ENCODE measurements around the gene THAP4.

THAP4 gene

GRCh38 chr2:241629762-241630435 lies 7.1 kb downstream of the THAP4 start:
- peak; percentile 53 for DNase-seq (ENCODE audit: low read depth)
- TF ChIP-seq CTCF (IDR thresholded peaks at IDR 0.05; ENCODE audit: low read depth, low read length): no peak
- TF ChIP-seq MAX (IDR thresholded peaks at IDR 0.05; ENCODE audit: low read depth, low read length): no peak
- no peak for TF ChIP-seq POLR2A (IDR thresholded peaks at IDR 0.05; ENCODE audit: extremely low read depth, insufficient read length)
- no peak for TF ChIP-seq MYC (IDR thresholded peaks at IDR 0.05; ENCODE audit: low read depth, low read length)
- H3K4me3 ChIP-seq (ENCODE audit: low read depth, low read length): no peak overlapping the region

- no peak overlapping the region for H3K4me3 ChIP-seq (ENCODE audit: low read depth, low read length)
- TF ChIP-seq POLR2A (IDR thresholded peaks at IDR 0.05; ENCODE audit: extremely low read depth, insufficient read length): no peak
- no peak for TF ChIP-seq MYC (IDR thresholded peaks at IDR 0.05; ENCODE audit: low read depth, low read length)
- no peak for TF ChIP-seq CTCF (IDR thresholded peaks at IDR 0.05; ENCODE audit: low read depth, low read length)
- no peak for TF ChIP-seq MAX (IDR thresholded peaks at IDR 0.05; ENCODE audit: low read depth, low read length)
- DNase-seq (ENCODE audit: low read depth): no peak
These were observed 9.3 kb downstream of the THAP4 start for GRCh38 chr2:241627675-241628074.

GRCh38 chr2:241620419-241620769 lies 16.6 kb downstream of the THAP4 start:
- DNase-seq (ENCODE audit: low read depth): peak; percentile 54
- no peak for TF ChIP-seq POLR2A (IDR thresholded peaks at IDR 0.05; ENCODE audit: extremely low read depth, insufficient read length)
- TF ChIP-seq MYC (IDR thresholded peaks at IDR 0.05; ENCODE audit: low read depth, low read length): no peak
- no peak overlapping the region for H3K4me3 ChIP-seq (ENCODE audit: low read depth, low read length)

- H3K4me3 ChIP-seq (ENCODE audit: low read depth, low read length): no peak overlapping the region
- no peak for DNase-seq (ENCODE audit: low read depth)
- no peak for TF ChIP-seq POLR2A (IDR thresholded peaks at IDR 0.05; ENCODE audit: extremely low read depth, insufficient read length)
- TF ChIP-seq MAX (IDR thresholded peaks at IDR 0.05; ENCODE audit: low read depth, low read length): no peak
- TF ChIP-seq CTCF (IDR thresholded peaks at IDR 0.05; ENCODE audit: low read depth, low read length): no peak
- no peak for TF ChIP-seq MYC (IDR thresholded peaks at IDR 0.05; ENCODE audit: low read depth, low read length)
These were observed 17.1 kb downstream of the THAP4 start for GRCh38 chr2:241619597-241620418.

GRCh38 chr2:241618829-241619228 lies 18.1 kb downstream of the THAP4 start:
- TF ChIP-seq MYC (IDR thresholded peaks at IDR 0.05; ENCODE audit: low read depth, low read length): no peak
- no peak for TF ChIP-seq CTCF (IDR thresholded peaks at IDR 0.05; ENCODE audit: low read depth, low read length)
- TF ChIP-seq POLR2A (IDR thresholded peaks at IDR 0.05; ENCODE audit: extremely low read depth, insufficient read length): no peak
- no peak for TF ChIP-seq MAX (IDR thresholded peaks at IDR 0.05; ENCODE audit: low read depth, low read length)
- no peak overlapping the region for H3K4me3 ChIP-seq (ENCODE audit: low read depth, low read length)
- DNase-seq (ENCODE audit: low read depth): no peak

GRCh38 chr2:241618296-241618805 lies 18.6 kb downstream of the THAP4 start:
- no peak for TF ChIP-seq CTCF (IDR thresholded peaks at IDR 0.05; ENCODE audit: low read depth, low read length)
- TF ChIP-seq MYC (IDR thresholded peaks at IDR 0.05; ENCODE audit: low read depth, low read length): no peak
- no peak for TF ChIP-seq MAX (IDR thresholded peaks at IDR 0.05; ENCODE audit: low read depth, low read length)
- TF ChIP-seq POLR2A (IDR thresholded peaks at IDR 0.05; ENCODE audit: extremely low read depth, insufficient read length): no peak
- DNase-seq (ENCODE audit: low read depth): no peak
- no peak overlapping the region for H3K4me3 ChIP-seq (ENCODE audit: low read depth, low read length)

Measured in NB4 (cell line).